OCI-LY1 (cell line): Measurements from ENCODE around the gene SLC6A15.

Source experiments
- EZH2 ChIP-seq: fragments of 200-600 bp; sonication (generic), shearing (Covaris generic); IDR thresholded peaks from 2 replicates; pipeline ENCODE4 v1.8.0; 2017; ENCODE audit warnings: borderline replicate concordance, mixed run types, mild to moderate bottlenecking, antibody characterized with exemption, low read length, moderate library complexity, mixed read lengths
- TF ChIP-seq, protein P1 (sequence below): fragments of 200-600 bp; sonication (generic), shearing (Covaris generic); IDR thresholded peaks from 2 replicates; pipeline ENCODE4 v1.5.1; 2017; ENCODE audit warnings: mild to moderate bottlenecking, antibody characterized with exemption, low read length, moderate library complexity, mixed read lengths

DNA sequence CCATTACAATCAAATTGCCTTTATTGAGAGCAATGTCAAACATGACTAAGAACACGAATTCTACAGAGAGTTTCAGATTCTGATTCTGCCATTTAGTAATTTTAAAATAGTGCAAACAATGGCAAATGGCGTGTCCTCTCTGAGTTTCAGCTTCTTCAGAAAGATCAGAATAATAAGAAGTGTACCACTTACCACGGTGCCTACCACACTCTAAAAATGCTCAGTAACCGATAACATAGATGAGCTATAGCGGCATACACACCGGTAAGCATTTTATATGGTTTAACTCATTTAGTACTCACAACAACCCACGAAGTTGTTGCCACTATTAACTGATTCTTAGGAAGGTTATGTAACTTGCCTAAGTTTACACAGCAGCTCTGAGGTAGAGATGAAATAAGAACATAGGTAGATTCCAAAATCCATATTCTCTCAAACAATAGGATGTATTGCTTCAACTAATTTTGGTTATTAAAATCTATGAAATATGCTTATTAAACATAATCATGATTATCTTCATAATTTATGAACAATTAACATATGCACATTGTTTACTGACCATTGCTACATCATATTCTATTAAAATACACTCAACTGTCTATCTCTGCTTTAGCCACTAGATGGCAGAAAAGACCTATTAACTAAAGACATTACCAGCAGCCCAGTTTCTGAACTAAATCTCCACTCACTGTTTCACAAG lies 38.3 kb downstream of the SLC6A15 start:
- TF ChIP-seq, protein P1, sequence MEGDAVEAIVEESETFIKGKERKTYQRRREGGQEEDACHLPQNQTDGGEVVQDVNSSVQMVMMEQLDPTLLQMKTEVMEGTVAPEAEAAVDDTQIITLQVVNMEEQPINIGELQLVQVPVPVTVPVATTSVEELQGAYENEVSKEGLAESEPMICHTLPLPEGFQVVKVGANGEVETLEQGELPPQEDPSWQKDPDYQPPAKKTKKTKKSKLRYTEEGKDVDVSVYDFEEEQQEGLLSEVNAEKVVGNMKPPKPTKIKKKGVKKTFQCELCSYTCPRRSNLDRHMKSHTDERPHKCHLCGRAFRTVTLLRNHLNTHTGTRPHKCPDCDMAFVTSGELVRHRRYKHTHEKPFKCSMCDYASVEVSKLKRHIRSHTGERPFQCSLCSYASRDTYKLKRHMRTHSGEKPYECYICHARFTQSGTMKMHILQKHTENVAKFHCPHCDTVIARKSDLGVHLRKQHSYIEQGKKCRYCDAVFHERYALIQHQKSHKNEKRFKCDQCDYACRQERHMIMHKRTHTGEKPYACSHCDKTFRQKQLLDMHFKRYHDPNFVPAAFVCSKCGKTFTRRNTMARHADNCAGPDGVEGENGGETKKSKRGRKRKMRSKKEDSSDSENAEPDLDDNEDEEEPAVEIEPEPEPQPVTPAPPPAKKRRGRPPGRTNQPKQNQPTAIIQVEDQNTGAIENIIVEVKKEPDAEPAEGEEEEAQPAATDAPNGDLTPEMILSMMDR, result peak; percentile 74; the same call in 1 of the 2 replicates
- no peak for TF ChIP-seq EZH2
